Subcutaneous abdominal adipose tissue (tissue), 5 donors: ENCODE measurements around the gene ADARB2.

Experiments used
- H3K27ac ChIP-seq: one replicate; pipeline ENCODE4 v1.7.0; 2013; ENCODE audit warnings: low read depth, mild to moderate bottlenecking, inconsistent platforms, low read length, moderate library complexity
- H3K27me3 ChIP-seq, 5 donors: one replicate each; pipeline ENCODE4 v1.7.0; 2013; ENCODE audit warnings: low read length in 5 of 5, inconsistent platforms in 1 of 5; ENCODE audit not compliant: control insufficient read depth in 5 of 5, insufficient read depth in 4 of 5
- H3K36me3 ChIP-seq, 5 donors: one replicate each; pipeline ENCODE4 v1.7.0; 2013; ENCODE audit warnings: low read length in 5 of 5; ENCODE audit not compliant: control insufficient read depth in 5 of 5, insufficient read depth in 5 of 5
- H3K4me1 ChIP-seq, 5 donors: one replicate each; pipeline ENCODE4 v1.7.0; 2013; ENCODE audit warnings: low read length in 5 of 5, mild to moderate bottlenecking in 3 of 5, moderate library complexity in 1 of 5; ENCODE audit not compliant: control insufficient read depth in 5 of 5, insufficient read depth in 5 of 5
- H3K4me3 ChIP-seq, 5 donors: one replicate each; pipeline ENCODE4 v1.7.0; 2013; ENCODE audit warnings: low read length in 5 of 5, low read depth in 1 of 5
- H3K9ac ChIP-seq, 5 donors: one replicate each; pipeline ENCODE4 v1.7.0; 2013; ENCODE audit warnings: low read length in 5 of 5, mild to moderate bottlenecking in 4 of 5, moderate library complexity in 3 of 5
- H3K9me3 ChIP-seq, 5 donors: one replicate each; pipeline ENCODE4 v1.7.0; 2013; ENCODE audit warnings: low read length in 5 of 5; ENCODE audit not compliant: control insufficient read depth in 5 of 5
- donor health status: healthy.
- donor health status: healthy.
- donor health status: healthy.
- donor health status: healthy.
- donor health status: healthy.

The ADARB2 gene

GRCh38 chr10:1677307-1677939, 59.9 kb downstream of the ADARB2 start:
- Histone ChIP-seq H3K4me3 (no peak overlapping the region), H3K9ac (no peak overlapping the region), H3K4me1 (no peaks in the 10 kb centered on the region), H3K9me3 (peaks cover 0 to 1% (median 0%) of the 10 kb centered on the region in 5 donors), H3K27me3 (peaks cover 0 to 8% (median 6%) of the 10 kb centered on the region in 5 donors), H3K36me3 (no peaks in the 10 kb centered on the region), H3K27ac (no peak overlapping the region)

DNA sequence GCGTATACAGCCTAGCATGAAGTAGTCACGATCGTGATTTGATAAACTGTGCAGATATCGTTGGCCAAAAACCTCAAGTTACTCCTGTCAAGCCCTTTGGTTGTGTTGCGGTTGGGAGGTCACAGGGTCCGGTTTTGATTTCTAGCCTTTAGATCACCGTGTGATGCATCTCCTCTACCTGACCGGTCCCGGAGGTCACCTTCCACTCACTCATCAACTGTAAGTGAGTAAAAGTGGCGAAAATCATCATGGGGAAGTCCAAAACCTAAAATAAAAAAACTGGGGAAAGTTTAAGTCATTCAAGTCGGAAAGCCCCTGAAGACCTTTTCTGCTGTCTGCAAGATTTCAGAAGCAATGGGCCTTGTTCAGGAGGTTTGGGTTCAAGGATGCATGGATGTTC, 62.8 kb downstream of the ADARB2 start:
- Histone ChIP-seq H3K4me1 (no peaks in the 10 kb centered on the region), H3K27ac (no peak overlapping the region), H3K9me3 (peaks cover 0 to 3% (median 0%) of the 10 kb centered on the region in 5 donors), H3K27me3 (peaks cover 2 to 14% (median 3%) of the 10 kb centered on the region in 5 donors), H3K9ac (no peak overlapping the region), H3K36me3 (no peaks in the 10 kb centered on the region), H3K4me3 (no peak overlapping the region)

- Histone ChIP-seq H3K27ac (no peak overlapping the region), H3K9ac (no peak overlapping the region), H3K27me3 (peaks cover 2 to 14% (median 3%) of the 10 kb centered on the region in 5 donors), H3K4me1 (no peaks in the 10 kb centered on the region), H3K9me3 (peaks cover 0 to 3% (median 0%) of the 10 kb centered on the region in 5 donors), H3K4me3 (no peak overlapping the region), H3K36me3 (no peaks in the 10 kb centered on the region)
Measured at GRCh38 chr10:1673568-1674345, 63.6 kb downstream of the ADARB2 start.

DNA sequence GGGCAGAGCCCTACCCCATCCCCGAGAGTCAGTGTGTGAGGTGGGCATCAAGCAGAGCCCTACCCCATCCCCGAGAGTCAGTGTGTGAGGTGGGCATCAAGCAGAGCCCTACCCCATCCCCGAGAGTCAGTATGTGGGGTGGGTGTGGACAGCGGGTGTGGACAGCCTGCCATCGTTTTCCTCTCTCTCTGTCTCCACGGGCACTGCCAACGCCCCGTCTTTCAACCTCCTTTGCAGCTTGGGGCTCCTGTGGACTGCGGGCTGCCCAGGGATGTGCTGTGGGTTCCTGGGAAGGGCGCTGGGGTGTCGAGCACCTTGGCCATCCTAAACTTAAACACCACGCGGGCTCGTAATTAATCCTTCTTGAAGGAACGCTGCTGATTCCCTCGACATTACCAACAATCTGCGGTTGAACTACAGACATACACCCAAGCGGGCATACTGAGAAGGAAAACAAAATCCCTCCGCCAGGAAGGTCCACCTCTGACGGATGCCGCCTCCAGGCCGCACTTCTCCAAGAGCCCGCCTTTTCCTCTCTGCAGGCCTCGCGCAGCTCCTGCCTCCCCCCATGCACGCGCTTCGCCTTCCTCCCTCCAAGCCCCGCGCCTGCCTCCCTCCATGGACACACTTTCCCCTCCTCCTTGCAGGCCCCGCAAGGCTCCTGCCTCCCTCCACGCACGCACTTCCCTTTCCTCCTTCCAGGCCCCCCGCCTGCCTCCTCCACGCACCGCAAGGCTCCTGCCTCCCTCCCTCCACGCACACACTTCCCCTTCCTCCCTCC, 65.1 kb downstream of the ADARB2 start:
- no peaks in the 10 kb centered on the region for H3K36me3 ChIP-seq
- peaks cover 0 to 11% (median 3%) of the 10 kb centered on the region in 5 donors for H3K27me3 ChIP-seq
- H3K9me3 ChIP-seq: peaks cover 0 to 3% (median 0%) of the 10 kb centered on the region in 5 donors
- H3K4me3 ChIP-seq: no peak overlapping the region
- no peaks in the 10 kb centered on the region for H3K4me1 ChIP-seq
- no peak overlapping the region for H3K27ac ChIP-seq
- H3K9ac ChIP-seq: no peak overlapping the region

DNA sequence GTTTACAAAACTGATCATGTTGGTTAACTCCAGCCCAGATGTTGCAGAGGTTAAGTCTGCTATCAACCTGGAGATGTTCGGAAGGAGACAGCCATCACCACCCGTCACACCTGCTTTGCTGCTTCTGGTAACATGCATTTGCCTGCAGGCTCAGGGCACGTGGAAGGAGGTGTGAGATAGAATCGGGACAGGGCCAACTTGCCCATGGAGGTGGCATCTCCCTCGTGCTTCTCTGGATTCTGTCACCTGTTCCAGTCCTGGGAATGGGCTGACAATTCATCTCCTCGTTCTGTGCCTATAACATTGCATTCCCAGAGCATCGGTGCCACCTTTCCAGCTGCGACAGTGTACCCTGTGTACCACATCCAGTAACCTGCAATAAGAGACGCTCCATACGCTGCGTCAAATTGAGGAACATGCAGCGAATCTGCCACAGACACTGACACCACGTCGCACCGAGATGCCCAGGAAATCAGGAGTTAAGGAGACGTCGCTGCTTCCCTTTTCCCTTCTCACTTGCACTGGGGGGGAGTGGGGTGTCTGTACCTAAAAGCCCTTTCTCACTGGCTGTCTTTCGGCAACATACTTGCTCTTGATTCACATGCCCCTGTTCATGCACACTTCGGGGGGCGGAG, 65.8 kb downstream of the ADARB2 start:
- Histone ChIP-seq H3K36me3 (no peaks in the 10 kb centered on the region), H3K4me3 (no peak overlapping the region), H3K27ac (no peak overlapping the region), H3K9me3 (peaks cover 0 to 3% (median 0%) of the 10 kb centered on the region in 5 donors), H3K9ac (no peak overlapping the region), H3K4me1 (no peaks in the 10 kb centered on the region), H3K27me3 (peaks cover 0 to 11% (median 3%) of the 10 kb centered on the region in 5 donors)

- peaks cover 0 to 11% (median 3%) of the 10 kb centered on the region in 5 donors for H3K27me3 ChIP-seq
- no peaks in the 10 kb centered on the region for H3K36me3 ChIP-seq
- no peak overlapping the region for H3K9ac ChIP-seq
- H3K4me3 ChIP-seq: no peak overlapping the region
- H3K9me3 ChIP-seq: peaks cover 0 to 3% (median 0%) of the 10 kb centered on the region in 5 donors
- peaks cover 0 to under 1% (median 0%) of the 10 kb centered on the region in 5 donors for H3K4me1 ChIP-seq
- H3K27ac ChIP-seq: no peak overlapping the region
Measured at GRCh38 chr10:1670541-1671365, 66.6 kb downstream of the ADARB2 start.

DNA sequence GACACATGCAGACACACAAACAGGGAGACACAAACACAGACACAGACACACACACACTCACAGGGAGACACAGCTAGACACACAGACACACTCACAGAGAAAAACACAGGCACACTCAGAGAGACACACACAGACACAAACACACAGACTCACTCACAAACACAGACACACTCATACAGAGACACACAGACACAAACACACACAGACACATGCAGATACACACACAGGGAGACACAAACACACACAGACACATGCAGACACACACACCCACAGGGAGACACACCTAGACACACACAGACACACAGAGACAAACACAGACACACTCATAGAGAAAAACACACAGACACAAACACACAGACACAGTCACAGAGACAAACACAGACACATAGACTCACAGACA, 67.9 kb downstream of the ADARB2 start:
- H3K9ac ChIP-seq: no peak overlapping the region
- no peaks in the 10 kb centered on the region for H3K36me3 ChIP-seq
- peaks cover 0 to 3% (median 0%) of the 10 kb centered on the region in 5 donors for H3K9me3 ChIP-seq
- H3K27me3 ChIP-seq: peaks cover 2 to 11% (median 4%) of the 10 kb centered on the region in 5 donors
- H3K27ac ChIP-seq: no peak overlapping the region
- no peak overlapping the region for H3K4me3 ChIP-seq
- peaks cover 0 to 11% (median 0%) of the 10 kb centered on the region in 5 donors for H3K4me1 ChIP-seq

GRCh38 chr10:1668399-1668798, 68.9 kb downstream of the ADARB2 start:
- Histone ChIP-seq H3K27me3 (peaks cover 3 to 11% (median 7%) of the 10 kb centered on the region in 5 donors), H3K9ac (no peak overlapping the region), H3K4me3 (no peak overlapping the region), H3K36me3 (no peaks in the 10 kb centered on the region), H3K27ac (no peak overlapping the region), H3K4me1 (peaks cover 0 to 13% (median 0%) of the 10 kb centered on the region in 5 donors), H3K9me3 (peaks cover 0 to 3% (median 0%) of the 10 kb centered on the region in 5 donors)

DNA sequence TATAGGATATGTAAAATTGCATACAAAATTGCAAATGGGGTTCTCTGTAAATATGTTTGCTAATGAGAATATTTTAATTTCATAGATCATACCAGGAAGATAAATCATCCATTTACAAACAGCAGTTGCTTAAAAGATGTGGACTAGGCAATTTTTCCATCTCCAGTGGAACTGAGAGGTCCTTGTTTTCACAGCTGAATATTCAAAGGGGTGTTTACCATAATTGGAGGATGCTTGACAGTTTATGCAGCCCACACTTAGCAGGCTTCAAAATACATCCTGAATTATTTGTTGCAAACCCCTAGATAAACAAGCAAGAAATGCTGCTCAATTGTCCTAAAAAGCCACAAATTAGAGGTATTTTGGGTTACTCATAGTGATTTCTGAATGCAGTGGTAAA, 69.9 kb downstream of the ADARB2 start:
- Histone ChIP-seq H3K9me3 (peaks cover 0 to 2% (median 0%) of the 10 kb centered on the region in 5 donors), H3K9ac (no peak overlapping the region), H3K4me1 (peaks cover 0 to 13% (median 0%) of the 10 kb centered on the region in 5 donors), H3K27me3 (peaks cover 0 to 11% (median 9%) of the 10 kb centered on the region in 5 donors), H3K36me3 (no peaks in the 10 kb centered on the region), H3K27ac (no peak overlapping the region), H3K4me3 (no peak overlapping the region)
